Measurements from ENCODE around the gene GPR160.

GPR160 gene

DNA sequence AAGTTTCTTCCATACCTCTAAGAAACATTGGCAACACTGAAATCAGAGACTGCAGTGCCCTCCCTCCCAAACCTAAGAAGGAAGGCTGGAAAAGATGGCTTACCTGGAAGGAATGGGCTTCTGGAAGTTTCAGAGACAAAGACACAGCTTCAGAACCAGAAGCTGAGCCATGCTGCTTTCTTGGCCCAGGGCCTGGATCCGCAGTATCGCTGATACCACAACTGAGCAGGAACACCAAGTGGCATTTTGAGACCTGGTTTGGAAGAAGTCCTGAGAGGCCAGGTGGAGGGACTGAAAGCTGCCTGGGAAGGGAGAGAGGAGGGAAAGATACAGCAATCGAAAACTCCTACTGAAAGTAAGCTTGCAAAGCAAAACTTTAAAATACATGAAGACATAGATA lies 19.8 kb downstream of the GPR160 start:
- TF ChIP-seq, protein P1, sequence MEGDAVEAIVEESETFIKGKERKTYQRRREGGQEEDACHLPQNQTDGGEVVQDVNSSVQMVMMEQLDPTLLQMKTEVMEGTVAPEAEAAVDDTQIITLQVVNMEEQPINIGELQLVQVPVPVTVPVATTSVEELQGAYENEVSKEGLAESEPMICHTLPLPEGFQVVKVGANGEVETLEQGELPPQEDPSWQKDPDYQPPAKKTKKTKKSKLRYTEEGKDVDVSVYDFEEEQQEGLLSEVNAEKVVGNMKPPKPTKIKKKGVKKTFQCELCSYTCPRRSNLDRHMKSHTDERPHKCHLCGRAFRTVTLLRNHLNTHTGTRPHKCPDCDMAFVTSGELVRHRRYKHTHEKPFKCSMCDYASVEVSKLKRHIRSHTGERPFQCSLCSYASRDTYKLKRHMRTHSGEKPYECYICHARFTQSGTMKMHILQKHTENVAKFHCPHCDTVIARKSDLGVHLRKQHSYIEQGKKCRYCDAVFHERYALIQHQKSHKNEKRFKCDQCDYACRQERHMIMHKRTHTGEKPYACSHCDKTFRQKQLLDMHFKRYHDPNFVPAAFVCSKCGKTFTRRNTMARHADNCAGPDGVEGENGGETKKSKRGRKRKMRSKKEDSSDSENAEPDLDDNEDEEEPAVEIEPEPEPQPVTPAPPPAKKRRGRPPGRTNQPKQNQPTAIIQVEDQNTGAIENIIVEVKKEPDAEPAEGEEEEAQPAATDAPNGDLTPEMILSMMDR (IDR thresholded peaks at IDR 0.05), result no peak
- no peak overlapping the region for H3K4me3 ChIP-seq (ENCODE audit: low read depth, low read length)
- no peaks in the 10 kb centered on the region for H3K36me3 ChIP-seq (ENCODE audit: control insufficient read depth, insufficient read depth, low read length)
- H3K4me2 ChIP-seq (ENCODE audit: low read length), result peak overlapping the region; percentile 3
- H3K4me1 ChIP-seq, result peaks cover 39% of the 10 kb centered on the region
- H3K27me3 ChIP-seq (ENCODE audit: control insufficient read depth, insufficient read depth, low read length), result no peaks in the 10 kb centered on the region
- H2AFZ ChIP-seq, result no peak overlapping the region
- H3K27ac ChIP-seq, result peak overlapping the region; percentile 60
- peaks cover 61% of the 10 kb centered on the region for H3K79me2 ChIP-seq
- no peaks in the 10 kb centered on the region for H3K9me3 ChIP-seq (ENCODE audit: control insufficient read depth, low read length)
- H3K9ac ChIP-seq, result no peak overlapping the region

DNA sequence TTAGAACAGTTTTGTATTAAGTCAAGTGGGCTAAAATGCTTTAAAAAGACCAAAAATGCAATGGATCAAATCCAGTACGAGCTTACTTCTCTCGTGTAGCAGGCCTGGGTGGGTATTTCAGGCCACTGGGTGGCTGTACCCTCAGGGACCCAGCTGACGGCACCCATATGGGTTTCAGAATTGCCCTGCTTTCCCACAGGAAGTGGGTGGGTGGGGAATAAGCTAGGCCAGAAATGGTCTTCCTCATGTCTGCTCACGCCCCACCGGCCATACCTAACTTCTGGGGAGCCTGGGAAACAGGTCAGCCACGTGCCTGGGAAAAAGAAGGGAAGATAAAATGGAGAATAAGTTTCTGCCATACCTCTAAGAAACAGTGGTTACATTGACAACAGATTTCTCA lies 20.3 kb downstream of the GPR160 start:
- peak overlapping the region; percentile 60 for H3K27ac ChIP-seq
- no peaks in the 10 kb centered on the region for H3K9me3 ChIP-seq (ENCODE audit: control insufficient read depth, low read length)
- H3K27me3 ChIP-seq (ENCODE audit: control insufficient read depth, insufficient read depth, low read length), result no peaks in the 10 kb centered on the region
- H2AFZ ChIP-seq, result no peak overlapping the region
- H3K4me2 ChIP-seq (ENCODE audit: low read length), result no peak overlapping the region
- no peak overlapping the region for H3K4me3 ChIP-seq (ENCODE audit: low read depth, low read length)
- H3K36me3 ChIP-seq (ENCODE audit: control insufficient read depth, insufficient read depth, low read length), result no peaks in the 10 kb centered on the region
- peaks cover 37% of the 10 kb centered on the region for H3K4me1 ChIP-seq
- TF ChIP-seq, protein P1 (IDR thresholded peaks at IDR 0.05), result no peak
- H3K9ac ChIP-seq, result no peak overlapping the region
- H3K79me2 ChIP-seq, result peaks cover 63% of the 10 kb centered on the region

DNA sequence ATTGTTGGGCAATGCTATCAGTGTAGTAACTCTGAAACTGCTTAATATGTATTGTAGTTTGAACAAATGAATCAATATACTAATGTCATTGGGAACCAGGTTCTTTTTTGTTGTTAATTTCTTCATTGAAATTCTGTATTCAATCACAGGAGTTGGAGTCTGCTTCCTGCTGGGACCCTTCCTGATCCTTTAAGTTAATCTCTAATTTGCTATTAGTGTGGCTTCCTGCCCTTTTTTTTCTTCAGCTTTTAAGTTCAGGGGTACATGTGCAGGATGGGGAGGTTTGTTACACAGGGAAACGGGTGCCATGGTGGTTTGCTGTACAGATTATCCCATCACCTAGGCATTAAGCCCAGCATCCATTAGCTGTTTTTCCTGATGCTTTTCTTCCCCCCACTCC lies 21.7 kb downstream of the GPR160 start:
- Histone ChIP-seq H3K4me2 (ENCODE audit: low read length) (no peak overlapping the region), H3K27ac (peak overlapping the region; percentile 9), H3K9ac (no peak overlapping the region), H3K9me3 (ENCODE audit: control insufficient read depth, low read length) (no peaks in the 10 kb centered on the region), H2AFZ (no peak overlapping the region), H3K4me1 (peaks cover 28% of the 10 kb centered on the region), H3K36me3 (ENCODE audit: control insufficient read depth, insufficient read depth, low read length) (no peaks in the 10 kb centered on the region), H3K79me2 (peaks cover 63% of the 10 kb centered on the region), H3K27me3 (ENCODE audit: control insufficient read depth, insufficient read depth, low read length) (no peaks in the 10 kb centered on the region), H3K4me3 (ENCODE audit: low read depth, low read length) (no peak overlapping the region)
- TF ChIP-seq, protein P1 (IDR thresholded peaks at IDR 0.05), result no peak

DNA sequence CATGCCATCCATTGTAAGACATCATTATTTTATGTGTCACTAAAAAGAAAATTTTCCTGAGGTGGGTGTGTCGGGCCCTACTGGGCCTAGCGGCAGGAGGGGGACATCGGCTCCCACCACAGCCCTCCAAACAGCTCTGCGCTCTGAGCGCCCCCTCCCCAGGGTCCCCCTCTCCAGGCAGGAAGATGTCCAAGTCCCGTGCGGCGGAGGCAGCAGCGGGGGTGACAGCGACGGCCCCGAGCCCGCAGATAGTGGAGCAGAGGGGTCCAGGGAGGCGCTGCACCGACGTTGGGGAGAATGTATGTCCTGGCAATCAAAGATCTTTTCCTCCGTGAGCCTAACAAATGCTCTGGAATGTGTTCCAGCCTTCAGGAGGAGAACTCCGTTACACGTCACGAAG lies 24.3 kb downstream of the GPR160 start:
- Histone ChIP-seq H3K36me3 (ENCODE audit: control insufficient read depth, insufficient read depth, low read length) (no peaks in the 10 kb centered on the region), H3K79me2 (peaks cover 51% of the 10 kb centered on the region), H3K4me3 (ENCODE audit: low read depth, low read length) (no peak overlapping the region), H3K9ac (no peak overlapping the region), H2AFZ (no peak overlapping the region), H3K27ac (no peak overlapping the region), H3K4me2 (ENCODE audit: low read length) (no peak overlapping the region), H3K27me3 (ENCODE audit: control insufficient read depth, insufficient read depth, low read length) (no peaks in the 10 kb centered on the region), H3K9me3 (ENCODE audit: control insufficient read depth, low read length) (no peaks in the 10 kb centered on the region), H3K4me1 (peaks cover 21% of the 10 kb centered on the region)
- TF ChIP-seq, protein P1 (IDR thresholded peaks at IDR 0.05), result no peak

DNA sequence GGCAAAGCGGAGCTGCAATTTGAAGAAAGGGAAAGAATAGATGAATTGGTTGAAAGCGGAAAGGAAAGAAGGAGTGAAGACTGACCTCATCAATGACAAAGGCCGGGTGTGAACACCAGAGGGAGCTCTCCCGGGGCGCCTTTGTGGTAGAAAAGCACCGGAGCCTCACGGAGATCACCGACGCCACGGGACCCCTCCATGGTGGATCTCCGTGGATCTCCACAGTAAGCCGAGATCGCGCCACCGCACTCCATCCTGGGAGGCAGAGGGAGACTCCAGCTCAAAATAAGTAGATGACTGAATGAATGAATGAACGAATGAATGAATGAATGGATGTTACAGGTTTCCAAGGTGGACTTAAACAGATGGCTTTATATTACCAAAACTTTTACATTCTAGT lies 25.0 kb downstream of the GPR160 start:
- Histone ChIP-seq H2AFZ (no peak overlapping the region), H3K4me1 (peaks cover 14% of the 10 kb centered on the region), H3K4me3 (ENCODE audit: low read depth, low read length) (no peak overlapping the region), H3K27ac (no peak overlapping the region), H3K36me3 (ENCODE audit: control insufficient read depth, insufficient read depth, low read length) (no peaks in the 10 kb centered on the region), H3K79me2 (peaks cover 53% of the 10 kb centered on the region), H3K4me2 (ENCODE audit: low read length) (no peak overlapping the region), H3K27me3 (ENCODE audit: control insufficient read depth, insufficient read depth, low read length) (no peaks in the 10 kb centered on the region), H3K9ac (no peak overlapping the region), H3K9me3 (ENCODE audit: control insufficient read depth, low read length) (no peaks in the 10 kb centered on the region)
- TF ChIP-seq, protein P1 (IDR thresholded peaks at IDR 0.05), result no peak

Measured in parathyroid adenoma (tissue), 2 donors.